Suprapubic skin (tissue), 4 donors: ENCODE data around the gene SLC6A18.

Experiments used
- CTCF ChIP-seq, 2 donors: fragments of 200-600 bp in 1 of 2; fragments of 450-650 bp in 1 of 2; sonication (generic) in 1 of 2; IDR thresholded peaks; one replicate each; pipeline ENCODE4 v1.5.1; 2016 to 2019; ENCODE audit warnings: antibody characterized with exemption in 2 of 2, mild to moderate bottlenecking in 1 of 2, moderate library complexity in 1 of 2
- EP300 ChIP-seq: sonication (generic); formaldehyde crosslinking; IDR thresholded peaks from one replicate; pipeline ENCODE4 v1.6.1; 2017; ENCODE audit warnings: antibody characterized with exemption
- POLR2A ChIP-seq, 2 donors: fragments of 450-650 bp; IDR thresholded peaks; one replicate each; pipeline ENCODE4 v1.6.1; 2017; ENCODE audit warnings: antibody characterized with exemption in 2 of 2, mild to moderate bottlenecking in 2 of 2, moderate library complexity in 2 of 2
- POLR2AphosphoS5 ChIP-seq, 3 donors: sonication (generic); formaldehyde crosslinking; IDR thresholded peaks; one replicate each; pipeline ENCODE4 v1.6.1; 2017; ENCODE audit warnings: antibody characterized with exemption in 3 of 3

- no peak for TF ChIP-seq CTCF (IDR thresholded peaks at IDR 0.05)
- no peak for TF ChIP-seq POLR2A (IDR thresholded peaks at IDR 0.05)
- TF ChIP-seq POLR2AphosphoS5 (IDR thresholded peaks at IDR 0.05) = no peak
- no peak for TF ChIP-seq EP300
Measured at GRCh38 chr5:1239505-1240251, 14.5 kb downstream of the SLC6A18 start.
